Hepatocyte (in vitro differentiated cells): ENCODE results near the gene TOP1. TPM values are rescaled to one million over a fixed set of nuclear protein-coding genes. Genes with fewer than 3 reads are reported as not detected.
A peak's percentile ranks its signal among the peaks of the same experiment; 100 is the strongest.

ENCODE experiments used
- DNase-seq: peaks from one replicate; pipeline ENCODE4 v3.0.0-alpha.2; 2016; ENCODE audit warnings: low spot score
- H2AFZ ChIP-seq: fragments of 200-600 bp; sonication (generic); 2 replicates; pipeline ENCODE4 v1.6.0; 2016; ENCODE audit warnings: antibody characterized with exemption, mild to moderate bottlenecking
- H3K27ac ChIP-seq: fragments of 200-600 bp; sonication (generic); 2 replicates; pipeline ENCODE4 v1.5.1; 2016; ENCODE audit warnings: mild to moderate bottlenecking
- H3K27me3 ChIP-seq: fragments of 200-600 bp; sonication (generic); 2 replicates; pipeline ENCODE4 v1.6.1; 2016
- H3K36me3 ChIP-seq: fragments of 200-600 bp; sonication (generic); replicated peaks from 2 replicates; pipeline ENCODE4 v1.5.1; 2016; ENCODE audit warnings: low read depth; ENCODE audit not compliant: insufficient read depth
- H3K4me1 ChIP-seq: fragments of 200-600 bp; sonication (generic); 2 replicates; pipeline ENCODE4 v1.5.1; 2016; ENCODE audit warnings: mild to moderate bottlenecking, moderate library complexity; ENCODE audit not compliant: insufficient read depth
- H3K4me2 ChIP-seq: fragments of 200-600 bp; sonication (generic); 2 replicates; pipeline ENCODE4 v1.6.0; 2016
- H3K4me3 ChIP-seq: fragments of 200-600 bp; sonication (generic); 2 replicates; pipeline ENCODE4 v1.5.1; 2016; ENCODE audit warnings: mild to moderate bottlenecking
- H3K79me2 ChIP-seq: fragments of 200-600 bp; sonication (generic); 2 replicates; pipeline ENCODE4 v1.6.0; 2017; ENCODE audit warnings: mild to moderate bottlenecking
- H3K9me2 ChIP-seq: fragments of 200-600 bp; sonication (generic); replicated peaks from 2 replicates; pipeline ENCODE4 v1.6.0; 2017; ENCODE audit warnings: mild to moderate bottlenecking; ENCODE audit not compliant: insufficient read depth
- H3K9me3 ChIP-seq: fragments of 200-600 bp; sonication (generic); 2 replicates; pipeline ENCODE4 v1.5.1; 2016; ENCODE audit warnings: low read depth, mild to moderate bottlenecking
- H4K20me1 ChIP-seq: fragments of 200-600 bp; sonication (generic); 2 replicates; pipeline ENCODE4 v1.6.0; 2016; ENCODE audit warnings: mild to moderate bottlenecking; ENCODE audit not compliant: insufficient read depth, poor library complexity, severe bottlenecking
- EZH2 ChIP-seq: fragments of 200-600 bp; sonication (generic); IDR thresholded peaks from 2 replicates; pipeline ENCODE4 v1.6.1; 2016; ENCODE audit warnings: antibody characterized with exemption, mild to moderate bottlenecking, borderline replicate concordance
- EZH2phosphoT487 ChIP-seq: fragments of 200-600 bp; sonication (generic); IDR thresholded peaks from one replicate; pipeline ENCODE4 v1.6.1; 2018; ENCODE audit warnings: antibody characterized with exemption, mild to moderate bottlenecking, low read depth, moderate library complexity; ENCODE audit not compliant: unreplicated experiment, severe bottlenecking
- WGBS: methylation state at CpG from one replicate; pipeline ENCODE4 v1.1.6; 2016; ENCODE audit warnings: low lambda C conversion rate; ENCODE audit errors: missing lambda C conversion rate; 5-methylcytosine and 5-hydroxymethylcytosine counted together
- polyA plus RNA-seq: library from polyadenylated mRNA; unstranded; fragments of >200 nt; fragmentation: Nextera tagmentation; extraction: Ambion mirVana; gene quantifications from 2 replicates; pipeline ENCODE4 v1.2.1, GENCODE V29; 2016
- total RNA-seq: library from RNA; depleted of rRNA; stranded (reverse); fragments of >200 nt; gene quantifications from 2 replicates; pipeline ENCODE4 v1.2.3, GENCODE V29; 2014
- TF ChIP-seq, protein P1 (sequence below): fragments of 200-600 bp; sonication (generic); IDR thresholded peaks from 2 replicates; pipeline ENCODE4 v1.5.1; 2016; ENCODE audit warnings: antibody characterized with exemption, mild to moderate bottlenecking; ENCODE audit not compliant: poor library complexity

Gene TOP1
- total and polyA plus RNA-seq, 2 experiments from 2014 or later = 28.3 to 38.2 TPM

DNA sequence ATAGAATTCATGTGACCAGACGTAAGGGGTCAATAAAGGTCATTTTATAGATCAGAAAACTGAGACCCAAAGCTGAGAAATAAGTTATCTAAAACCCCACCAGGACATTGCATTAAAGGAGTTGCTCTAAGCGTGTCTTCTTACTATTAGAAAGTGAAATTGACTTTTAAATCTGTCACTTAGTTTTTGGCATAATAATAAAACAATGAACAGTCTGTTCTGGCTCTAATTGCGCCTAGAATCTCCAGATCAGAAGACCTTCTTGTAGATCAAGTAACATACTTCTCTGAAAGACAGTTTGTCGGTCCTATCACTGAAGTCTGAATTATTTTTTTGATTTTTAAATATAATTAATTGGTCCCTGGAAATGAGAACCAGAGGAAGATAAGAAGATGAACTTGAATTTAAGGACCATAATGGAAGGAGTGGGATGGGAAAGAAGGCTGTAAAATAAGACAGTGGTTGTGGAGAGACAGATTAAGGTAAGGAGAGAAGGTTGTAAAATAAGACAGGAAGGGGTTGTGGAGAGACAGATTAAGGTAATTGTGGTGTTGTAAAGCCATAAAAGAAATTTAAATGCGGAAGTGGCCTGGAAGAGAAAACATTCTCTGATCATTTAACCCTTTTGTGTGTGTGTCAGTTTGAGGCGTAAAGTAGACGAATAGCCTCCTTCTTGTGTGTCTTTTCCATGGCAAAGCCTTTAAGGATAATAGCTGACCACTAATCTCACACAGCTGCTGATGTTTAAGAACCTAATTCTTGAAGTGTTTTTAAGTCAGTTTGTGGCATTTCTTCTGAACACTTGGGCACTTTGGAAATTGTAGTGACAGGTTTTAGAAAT lies 20.1 kb downstream of the TOP1 start:
- no peaks in the 10 kb centered on the region for H3K36me3 ChIP-seq
- H3K27me3 ChIP-seq = no peaks in the 10 kb centered on the region
- peaks cover 100% of the 10 kb centered on the region for H4K20me1 ChIP-seq
- H3K4me1 ChIP-seq = peaks cover 71% of the 10 kb centered on the region
- no peak for DNase-seq
- peak overlapping the region; percentile 60 for H3K4me2 ChIP-seq
- TF ChIP-seq EZH2phosphoT487 = no peak
- TF ChIP-seq, protein P1, sequence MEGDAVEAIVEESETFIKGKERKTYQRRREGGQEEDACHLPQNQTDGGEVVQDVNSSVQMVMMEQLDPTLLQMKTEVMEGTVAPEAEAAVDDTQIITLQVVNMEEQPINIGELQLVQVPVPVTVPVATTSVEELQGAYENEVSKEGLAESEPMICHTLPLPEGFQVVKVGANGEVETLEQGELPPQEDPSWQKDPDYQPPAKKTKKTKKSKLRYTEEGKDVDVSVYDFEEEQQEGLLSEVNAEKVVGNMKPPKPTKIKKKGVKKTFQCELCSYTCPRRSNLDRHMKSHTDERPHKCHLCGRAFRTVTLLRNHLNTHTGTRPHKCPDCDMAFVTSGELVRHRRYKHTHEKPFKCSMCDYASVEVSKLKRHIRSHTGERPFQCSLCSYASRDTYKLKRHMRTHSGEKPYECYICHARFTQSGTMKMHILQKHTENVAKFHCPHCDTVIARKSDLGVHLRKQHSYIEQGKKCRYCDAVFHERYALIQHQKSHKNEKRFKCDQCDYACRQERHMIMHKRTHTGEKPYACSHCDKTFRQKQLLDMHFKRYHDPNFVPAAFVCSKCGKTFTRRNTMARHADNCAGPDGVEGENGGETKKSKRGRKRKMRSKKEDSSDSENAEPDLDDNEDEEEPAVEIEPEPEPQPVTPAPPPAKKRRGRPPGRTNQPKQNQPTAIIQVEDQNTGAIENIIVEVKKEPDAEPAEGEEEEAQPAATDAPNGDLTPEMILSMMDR = no peak
- TF ChIP-seq EZH2 = no peak
- 46% methylated on average over 7 of the region's 7 CpGs for WGBS
- no peak overlapping the region for H3K4me3 ChIP-seq
- peaks cover 100% of the 10 kb centered on the region for H3K79me2 ChIP-seq
- H3K27ac ChIP-seq = peak overlapping the region; percentile 20
- H3K9me2 ChIP-seq = no peaks in the 10 kb centered on the region
- no peak overlapping the region for H2AFZ ChIP-seq
- H3K9me3 ChIP-seq = no peaks in the 10 kb centered on the region

DNA sequence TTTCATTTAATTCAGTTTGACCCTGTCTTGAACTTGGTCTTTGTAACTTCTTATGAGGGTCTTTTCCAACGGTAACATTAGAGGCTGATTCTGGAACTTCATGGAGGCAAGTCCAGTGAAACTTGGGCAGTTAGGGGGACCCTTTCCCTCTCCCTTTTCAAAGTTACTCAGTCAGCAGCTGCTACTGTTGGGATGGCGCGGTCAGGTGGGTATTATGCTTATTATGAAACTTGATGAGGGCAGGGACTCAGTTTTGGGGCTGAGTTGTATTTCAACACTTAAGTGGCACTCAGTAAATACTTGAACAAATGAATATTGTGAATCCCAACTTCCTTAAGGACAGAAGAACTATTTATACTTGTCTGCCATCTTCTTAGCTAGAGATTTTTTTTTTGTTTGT lies 20.8 kb downstream of the TOP1 start:
- Histone ChIP-seq H3K79me2 (peaks cover 100% of the 10 kb centered on the region), H4K20me1 (peaks cover 100% of the 10 kb centered on the region), H3K4me2 (peak overlapping the region; percentile 60)

DNA sequence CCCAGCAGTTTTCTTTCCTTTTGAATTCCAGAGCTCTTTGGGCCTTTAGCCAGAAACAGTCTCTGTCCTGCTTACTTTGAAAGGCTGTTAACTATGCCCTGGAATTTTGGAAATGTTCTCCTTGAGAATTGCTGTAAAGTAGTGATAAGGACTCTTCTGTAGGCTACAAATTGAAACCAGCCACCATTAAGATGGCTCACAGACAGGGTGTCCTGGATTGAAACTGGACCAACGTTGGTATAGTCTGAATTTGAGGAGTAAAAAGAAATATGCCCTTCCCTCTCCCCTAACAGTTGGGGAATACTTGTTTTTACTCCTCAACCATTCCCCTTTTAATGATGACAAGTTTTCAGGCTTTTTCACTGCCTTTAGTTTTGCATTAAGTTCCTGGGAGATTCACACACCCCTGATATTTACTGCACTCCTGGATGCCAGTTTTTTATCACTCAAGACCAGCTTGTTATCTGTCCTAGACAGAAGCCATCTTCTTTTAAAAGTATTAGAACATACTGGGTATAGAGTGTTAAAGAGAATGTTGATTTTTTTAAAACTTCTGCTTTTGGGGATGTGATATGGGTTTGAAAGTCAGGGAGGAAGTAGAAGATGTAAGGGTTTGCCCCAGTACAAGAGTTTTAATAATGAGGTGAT lies 21.9 kb downstream of the TOP1 start:
- no peaks in the 10 kb centered on the region for H3K27me3 ChIP-seq
- peak overlapping the region; percentile 12 for H3K27ac ChIP-seq
- H3K79me2 ChIP-seq = peaks cover 100% of the 10 kb centered on the region
- H3K4me2 ChIP-seq = peak overlapping the region; percentile 52
- no peak overlapping the region for H2AFZ ChIP-seq
- DNase-seq = no peak
- TF ChIP-seq, protein P1 = no peak
- TF ChIP-seq EZH2 (no peak), EZH2phosphoT487 (no peak)
- H3K9me3 ChIP-seq = no peaks in the 10 kb centered on the region
- H4K20me1 ChIP-seq = peaks cover 100% of the 10 kb centered on the region
- H3K4me3 ChIP-seq = no peak overlapping the region
- H3K36me3 ChIP-seq = no peaks in the 10 kb centered on the region
- H3K4me1 ChIP-seq = peaks cover 73% of the 10 kb centered on the region
- 33% methylated on average over 1 of the region's 1 CpG for WGBS
- no peaks in the 10 kb centered on the region for H3K9me2 ChIP-seq

More for the DNA sequence above, 20.8 kb downstream of the TOP1 start:
- no peaks in the 10 kb centered on the region for H3K27me3 ChIP-seq
- no peak overlapping the region for H2AFZ ChIP-seq
- 69% methylated on average over 3 of the region's 3 CpGs for WGBS
- no peaks in the 10 kb centered on the region for H3K9me3 ChIP-seq
- peaks cover 71% of the 10 kb centered on the region for H3K4me1 ChIP-seq
- TF ChIP-seq EZH2phosphoT487 (no peak), EZH2 (no peak)
- TF ChIP-seq, protein P1 = no peak
- no peaks in the 10 kb centered on the region for H3K36me3 ChIP-seq
- no peak overlapping the region for H3K4me3 ChIP-seq
- no peak for DNase-seq
- no peak overlapping the region for H3K27ac ChIP-seq
- no peaks in the 10 kb centered on the region for H3K9me2 ChIP-seq
